Left forelimb (tissue), 1 donor: ENCODE data around the gene GAD1.

Experiments used
- DNase-seq: peaks from one replicate; pipeline ENCODE4 v3.0.0-alpha.2; 2018; ENCODE audit warnings: low spot score

GAD1 gene

DNA sequence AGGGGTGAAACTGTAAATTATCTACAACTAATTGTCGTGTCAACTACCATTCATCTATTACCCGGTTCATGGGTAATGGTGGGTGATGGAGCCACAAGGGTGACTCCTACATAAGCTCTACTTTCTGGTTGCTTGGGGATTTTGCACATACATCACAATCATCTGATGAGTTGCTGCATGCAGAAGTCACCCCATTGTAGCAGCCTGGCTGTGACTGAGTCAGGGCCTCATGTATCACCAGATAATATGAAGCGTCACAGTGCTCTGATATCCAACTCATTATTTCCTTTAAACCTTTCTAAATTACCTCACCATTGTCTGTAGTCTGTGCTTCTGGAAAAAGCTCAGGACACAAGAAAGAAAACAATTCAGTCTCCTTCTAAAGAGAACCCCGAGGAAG lies 79.9 kb downstream of the GAD1 start:
- no peak for DNase-seq

DNA sequence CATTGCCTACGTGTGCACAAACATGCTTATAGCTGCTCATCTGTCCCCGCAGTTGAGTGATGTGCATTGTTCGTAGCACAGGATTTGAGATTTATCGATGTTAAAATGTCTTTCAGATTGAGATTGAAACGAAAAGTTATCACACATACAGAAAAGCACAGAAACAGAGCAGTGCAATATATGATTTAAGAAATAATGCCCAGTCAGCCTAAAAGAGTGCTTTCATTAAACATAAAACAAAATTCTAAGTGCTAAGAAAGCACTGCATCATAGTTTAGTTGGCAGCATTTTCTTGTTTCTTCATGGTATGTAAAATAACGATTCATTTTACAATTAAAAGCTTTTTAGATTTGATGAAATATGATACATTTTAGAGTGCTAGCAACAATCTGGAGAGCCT lies 80.4 kb downstream of the GAD1 start:
- no peak for DNase-seq

DNA sequence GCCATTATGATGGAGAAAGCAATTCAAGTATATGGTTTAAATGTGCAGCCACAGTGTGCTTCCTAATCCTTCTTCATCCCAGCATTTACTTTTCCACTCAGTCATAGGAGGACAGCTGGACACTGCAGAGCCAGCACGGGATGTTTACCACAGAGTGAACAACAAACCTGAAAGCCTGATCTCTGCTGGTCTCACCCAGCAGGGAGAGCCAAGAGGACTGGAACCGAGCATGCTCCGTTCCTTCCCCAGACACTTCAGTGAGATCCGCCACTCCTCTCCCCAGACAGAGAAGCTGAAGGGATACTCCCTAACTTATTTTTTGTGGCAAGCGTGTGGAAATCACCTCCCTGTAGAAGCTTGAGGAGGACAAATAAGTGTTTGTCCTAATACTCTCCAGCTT lies 89.2 kb downstream of the GAD1 start:
- DNase-seq: no peak
